Measurements from ENCODE around the gene PEX12. TPM values are rescaled to one million over a fixed set of nuclear protein-coding genes. Genes with fewer than 3 reads are reported as not detected.
A peak's percentile ranks its signal among the peaks of the same experiment; 100 is the strongest.

The PEX12 gene
- 11.2 and 15.0 TPM in 2 replicates for polyA plus RNA-seq (2011; rRNA removed)
- polyA plus RNA-seq (2012; cell fraction: cytosol; rRNA removed): 2.6 and 2.9 TPM in 2 replicates
- polyA plus RNA-seq (2012; cell fraction: nucleus; rRNA removed): 2.6 and 2.7 TPM in 2 replicates
- 4.3 to 4.7 TPM (median 4.6 TPM) in 3 replicates for polyA plus RNA-seq (2017; fragmentation: RNase III; extraction: RNeasy Plus Mini Kit Qiagen cat#74134 plus additional on column Dnase treatment)
- 10.3 and 10.9 TPM in 2 replicates for polyA minus RNA-seq (2011; rRNA and poly(A)+ RNA removed)

- WGBS (ENCODE audit: missing lambda C conversion rate): 1% methylated on average over 44 of the region's 45 CpGs
- TF ChIP-seq POLR2AphosphoS2 (conservative IDR thresholded peaks at IDR 0.05; ENCODE audit: low read length): no peak
- TF ChIP-seq HOXB5 (CRISPR knock-in tag; IDR thresholded peaks at IDR 0.05): 0 out of 2 replicates have a peak, but pooled peaks have one; percentile 44
- no peak for TF ChIP-seq CHD2 (IDR thresholded peaks at IDR 0.05; ENCODE audit: low read length, partially characterized antibody)
- TF ChIP-seq POLR2A (IDR thresholded peaks at IDR 0.05; ENCODE audit: low read length): peak; percentile 78
- TF ChIP-seq TFCP2L1 (CRISPR knock-in tag; IDR thresholded peaks at IDR 0.05): no peak
- TF ChIP-seq SMC3 (IDR thresholded peaks at IDR 0.05): peak; percentile 20; the same call in 1 of the 3 replicates
- 0 out of 4 replicates have a peak, but pooled peaks of 1 of the 2 experiments have one; percentile 10 for TF ChIP-seq CEBPB (IDR thresholded peaks at IDR 0.05)
- no peak for TF ChIP-seq NR3C1 (IDR thresholded peaks at IDR 0.05)
- no peak for TF ChIP-seq HEYL (CRISPR knock-in tag; IDR thresholded peaks at IDR 0.05)
- no peak for TF ChIP-seq BHLHE40 (IDR thresholded peaks at IDR 0.05; ENCODE audit: low read depth, low read length)
- TF ChIP-seq ZC3H11A (IDR thresholded peaks at IDR 0.05): no peak
- TF ChIP-seq HOXA7 (CRISPR knock-in tag; IDR thresholded peaks at IDR 0.05): no peak
- peak; percentile 93 for TF ChIP-seq MAX (IDR thresholded peaks at IDR 0.05)
- TF ChIP-seq JUN (IDR thresholded peaks at IDR 0.05): peak; percentile 90 to 99; a peak in 4 of 5 replicates
- TF ChIP-seq MYC (IDR thresholded peaks at IDR 0.05; ENCODE audit: borderline replicate concordance, low read length): no peak; the same call in 1 of the 2 replicates
- TF ChIP-seq, protein P1, sequence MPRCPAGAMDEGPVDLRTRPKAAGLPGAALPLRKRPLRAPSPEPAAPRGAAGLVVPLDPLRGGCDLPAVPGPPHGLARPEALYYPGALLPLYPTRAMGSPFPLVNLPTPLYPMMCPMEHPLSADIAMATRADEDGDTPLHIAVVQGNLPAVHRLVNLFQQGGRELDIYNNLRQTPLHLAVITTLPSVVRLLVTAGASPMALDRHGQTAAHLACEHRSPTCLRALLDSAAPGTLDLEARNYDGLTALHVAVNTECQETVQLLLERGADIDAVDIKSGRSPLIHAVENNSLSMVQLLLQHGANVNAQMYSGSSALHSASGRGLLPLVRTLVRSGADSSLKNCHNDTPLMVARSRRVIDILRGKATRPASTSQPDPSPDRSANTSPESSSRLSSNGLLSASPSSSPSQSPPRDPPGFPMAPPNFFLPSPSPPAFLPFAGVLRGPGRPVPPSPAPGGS (IDR thresholded peaks at IDR 0.05): peak; percentile 95
- no peak for TF ChIP-seq KDM1A (IDR thresholded peaks at IDR 0.05; ENCODE audit: low read depth)
- no peak for TF ChIP-seq CHD4 (IDR thresholded peaks at IDR 0.05; ENCODE audit: borderline replicate concordance)
- no peak for TF ChIP-seq RCOR1 (IDR thresholded peaks at IDR 0.05; ENCODE audit: low read depth, low read length)
- TF ChIP-seq, protein P2, sequence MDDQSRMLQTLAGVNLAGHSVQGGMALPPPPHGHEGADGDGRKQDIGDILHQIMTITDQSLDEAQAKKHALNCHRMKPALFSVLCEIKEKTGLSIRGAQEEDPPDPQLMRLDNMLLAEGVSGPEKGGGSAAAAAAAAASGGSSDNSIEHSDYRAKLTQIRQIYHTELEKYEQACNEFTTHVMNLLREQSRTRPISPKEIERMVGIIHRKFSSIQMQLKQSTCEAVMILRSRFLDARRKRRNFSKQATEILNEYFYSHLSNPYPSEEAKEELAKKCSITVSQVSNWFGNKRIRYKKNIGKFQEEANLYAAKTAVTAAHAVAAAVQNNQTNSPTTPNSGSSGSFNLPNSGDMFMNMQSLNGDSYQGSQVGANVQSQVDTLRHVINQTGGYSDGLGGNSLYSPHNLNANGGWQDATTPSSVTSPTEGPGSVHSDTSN (IDR thresholded peaks at IDR 0.05): peak; percentile 44; the same call in 1 of the 2 replicates
- TF ChIP-seq, protein P3, sequence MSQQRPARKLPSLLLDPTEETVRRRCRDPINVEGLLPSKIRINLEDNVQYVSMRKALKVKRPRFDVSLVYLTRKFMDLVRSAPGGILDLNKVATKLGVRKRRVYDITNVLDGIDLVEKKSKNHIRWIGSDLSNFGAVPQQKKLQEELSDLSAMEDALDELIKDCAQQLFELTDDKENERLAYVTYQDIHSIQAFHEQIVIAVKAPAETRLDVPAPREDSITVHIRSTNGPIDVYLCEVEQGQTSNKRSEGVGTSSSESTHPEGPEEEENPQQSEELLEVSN (IDR thresholded peaks at IDR 0.05; ENCODE audit: borderline replicate concordance, low read depth): peak; percentile 59; the same call in 1 of the 2 replicates
- peak; percentile 64; the same call in 1 of the 2 replicates for TF ChIP-seq PHF8 (IDR thresholded peaks at IDR 0.05; ENCODE audit: borderline replicate concordance, low read depth)
- TF ChIP-seq RFX5 (IDR thresholded peaks at IDR 0.05): no peak
- no peak for TF ChIP-seq EP300 (IDR thresholded peaks at IDR 0.05)
- TF ChIP-seq HOXB13 (CRISPR knock-in tag; IDR thresholded peaks at IDR 0.05; ENCODE audit: low read depth): 0 out of 2 replicates have a peak, but pooled peaks have one; percentile 60
- TF ChIP-seq KDM5A (IDR thresholded peaks at IDR 0.05): peak; percentile 58; the same call in 1 of the 2 replicates
- no peak for TF ChIP-seq HMGXB4 (CRISPR knock-in tag; IDR thresholded peaks at IDR 0.05; ENCODE audit: borderline replicate concordance)
- peak within 1 kb of the TSS; percentile 67 for H3K4me3 ChIP-seq
- CTCF ChIA-PET: interaction anchor here (0.8 to 2.8 kb wide), 6 partner anchors 10 to 169 kb away, joined by 3 to 11 read pairs (median 5); no protein-coding TSS in a partner anchor
- FAIRE-seq (peak; percentile 97), DNase-seq (ENCODE audit: low read depth in 1 of 2, low spot score in 1 of 2) (peak; percentile 89 to 93), ATAC-seq (peak; percentile 98 to 99)
- POLR2A ChIA-PET: interaction anchor here (0.6 to 2.6 kb wide), 14 partner anchors 8 to 231 kb away, joined by 3 to 43 read pairs (median 4); partner anchors contain the start of genes AP2B1 and TAF15
- no peaks in the 10 kb centered on the region for H3K9me3 ChIP-seq
- H3K27ac ChIP-seq: peak within 1 kb of the TSS; percentile 83 to 90
- peak within 1 kb of the TSS; percentile 80 for H3K4me2 ChIP-seq
- peaks cover 16% of the 10 kb centered on the region; the same call in 2 of the 3 replicates for H3K4me1 ChIP-seq
Observed at GRCh38 chr17:35578197-35578928, at the start of gene PEX12. PEX12 (minus strand) TSS chr17:35578571; CDS start chr17:35578021, 550 bp downstream.
